ENCODE results near the gene MRE11. TPM values are rescaled to one million over a fixed set of nuclear protein-coding genes. Genes with fewer than 3 reads are reported as not detected.

The MRE11 gene
- total and polyA plus RNA-seq, 9 of the 15 experiments (the other 6 are each of a cell fraction or from before 2014, with no cell fraction given) = 18.3 to 45.2 (median 29.1) TPM

DNA sequence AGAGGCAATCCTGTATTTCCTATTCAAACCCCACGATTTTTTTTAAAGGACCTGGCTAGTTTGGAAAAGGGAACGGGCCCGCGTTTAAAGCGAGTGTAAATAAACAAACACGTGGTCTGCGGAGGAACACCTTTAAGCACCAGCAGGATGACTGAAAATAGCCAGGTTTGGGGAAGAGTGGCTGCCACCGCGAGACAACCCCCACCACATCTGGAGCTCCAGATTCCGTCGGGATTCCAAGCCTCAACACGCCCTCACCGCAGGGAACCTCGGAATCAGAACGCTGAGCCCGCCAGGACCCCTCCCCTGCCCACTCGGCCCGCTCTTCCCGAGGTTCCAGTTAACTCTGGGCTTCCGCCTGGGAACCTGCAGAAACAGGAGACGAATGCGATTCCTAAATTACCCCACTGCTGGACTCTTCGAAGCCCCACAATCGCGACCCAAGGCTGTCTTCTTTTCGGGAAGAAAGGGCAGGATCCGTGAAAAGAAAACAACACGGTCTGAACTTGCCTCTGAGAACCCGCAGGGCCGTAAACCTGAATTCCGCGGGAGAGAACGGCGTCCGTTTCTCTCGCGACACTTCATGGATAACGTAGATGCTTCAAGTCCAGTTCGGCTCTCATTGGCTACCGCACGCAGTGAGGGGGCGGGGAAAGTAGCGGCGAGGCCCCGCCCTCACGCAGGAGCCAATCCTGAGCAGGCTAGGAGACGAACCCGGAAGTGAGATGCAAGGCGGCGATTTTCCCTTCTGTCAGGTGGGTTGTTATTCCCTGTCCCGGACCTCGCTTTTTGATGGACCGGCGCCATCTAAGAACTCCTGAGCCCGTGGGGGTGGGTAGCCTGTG is at the start of gene MRE11, which contains the start of gene ANKRD49 (continued):
- TF ChIP-seq SAP30 (IDR thresholded peaks at IDR 0.05; ENCODE audit: borderline replicate concordance, insufficient read depth, low read depth, low read length, poor library complexity, severe bottlenecking) (peak; percentile 44), NEUROD1 (IDR thresholded peaks at IDR 0.05; ENCODE audit: borderline replicate concordance, low read depth, low read length, partially characterized antibody) (peak; percentile 40), POLR2G (IDR thresholded peaks at IDR 0.05; ENCODE audit: low read depth, low read length) (peak; percentile 81), SMARCA5 (IDR thresholded peaks at IDR 0.05) (no peak), ZNF561 (CRISPR knock-in tag; conservative IDR thresholded peaks at IDR 0.05) (no peak), USF1 (CRISPR knock-in tag; IDR thresholded peaks at IDR 0.05) (0 out of 2 replicates have a peak, but pooled peaks have one; percentile 6), SRSF9 (IDR thresholded peaks at IDR 0.05; ENCODE audit: borderline replicate concordance, low read depth, low read length) (no peak), SRSF1 (IDR thresholded peaks at IDR 0.05; ENCODE audit: low read depth, low read length) (no peak), NBN (IDR thresholded peaks at IDR 0.05; ENCODE audit: low read depth) (peak; percentile 27; the same call in 1 of the 2 replicates), ZFP1 (CRISPR knock-in tag; IDR thresholded peaks at IDR 0.05) (no peak), NFATC3 (IDR thresholded peaks at IDR 0.05) (no peak), ASH1L (IDR thresholded peaks at IDR 0.05; ENCODE audit: borderline replicate concordance, low read depth, partially characterized antibody) (peak; percentile 43), RFX5 (IDR thresholded peaks at IDR 0.05; ENCODE audit: low read depth, low read length) (no peak), BRD4 (IDR thresholded peaks at IDR 0.05) (no peak), E2F8 (IDR thresholded peaks at IDR 0.05; ENCODE audit: low read depth, partially characterized antibody) (peak; percentile 79), PHTF2 (CRISPR knock-in tag; IDR thresholded peaks at IDR 0.05) (no peak), POLR2B (IDR thresholded peaks at IDR 0.05; ENCODE audit: low read depth, partially characterized antibody) (peak; percentile 68), BRF1 (IDR thresholded peaks at IDR 0.05; ENCODE audit: borderline replicate concordance, extremely low read depth, insufficient read length) (no peak), ETV5 (CRISPR knock-in tag; IDR thresholded peaks at IDR 0.05; ENCODE audit: low read depth) (0 out of 2 replicates have a peak, but pooled peaks have one; percentile 81), ZNF175 (CRISPR knock-in tag; IDR thresholded peaks at IDR 0.05; ENCODE audit: low read depth) (no peak)
- TF ChIP-seq, protein P1, sequence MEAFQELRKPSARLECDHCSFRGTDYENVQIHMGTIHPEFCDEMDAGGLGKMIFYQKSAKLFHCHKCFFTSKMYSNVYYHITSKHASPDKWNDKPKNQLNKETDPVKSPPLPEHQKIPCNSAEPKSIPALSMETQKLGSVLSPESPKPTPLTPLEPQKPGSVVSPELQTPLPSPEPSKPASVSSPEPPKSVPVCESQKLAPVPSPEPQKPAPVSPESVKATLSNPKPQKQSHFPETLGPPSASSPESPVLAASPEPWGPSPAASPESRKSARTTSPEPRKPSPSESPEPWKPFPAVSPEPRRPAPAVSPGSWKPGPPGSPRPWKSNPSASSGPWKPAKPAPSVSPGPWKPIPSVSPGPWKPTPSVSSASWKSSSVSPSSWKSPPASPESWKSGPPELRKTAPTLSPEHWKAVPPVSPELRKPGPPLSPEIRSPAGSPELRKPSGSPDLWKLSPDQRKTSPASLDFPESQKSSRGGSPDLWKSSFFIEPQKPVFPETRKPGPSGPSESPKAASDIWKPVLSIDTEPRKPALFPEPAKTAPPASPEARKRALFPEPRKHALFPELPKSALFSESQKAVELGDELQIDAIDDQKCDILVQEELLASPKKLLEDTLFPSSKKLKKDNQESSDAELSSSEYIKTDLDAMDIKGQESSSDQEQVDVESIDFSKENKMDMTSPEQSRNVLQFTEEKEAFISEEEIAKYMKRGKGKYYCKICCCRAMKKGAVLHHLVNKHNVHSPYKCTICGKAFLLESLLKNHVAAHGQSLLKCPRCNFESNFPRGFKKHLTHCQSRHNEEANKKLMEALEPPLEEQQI (IDR thresholded peaks at IDR 0.05) = peak; percentile 56; the same call in 1 of the 2 replicates

All from K562 (cell line).